Keratinocyte (primary cell): Measurements from ENCODE around the gene CEP57L1. TPM values are rescaled to one million over a fixed set of nuclear protein-coding genes. Genes with fewer than 3 reads are reported as not detected.

Source experiments
- DNase-seq: peaks from one replicate; pipeline ENCODE4 v3.0.0-alpha.2; 2011; ENCODE audit warnings: low read depth, missing footprints, low spot score
- FAIRE-seq: peaks from 2 replicates; lab custom pipeline; 2011; peaks lifted over from hg19 to GRCh38; lab: Jason Lieb, UNC
- H2AFZ ChIP-seq: 2 replicates; pipeline ENCODE4 v1.6.0; 2012; ENCODE audit warnings: low read length, control low read depth, inconsistent platforms; ENCODE audit not compliant: control insufficient read depth
- H3K27ac ChIP-seq: 2 replicates; pipeline ENCODE4 v1.5.1; 2011; ENCODE audit warnings: low read length; ENCODE audit not compliant: control insufficient read depth, insufficient read depth
- H3K27me3 ChIP-seq: 3 replicates; pipeline ENCODE4 v1.6.0; 2011; ENCODE audit warnings: low read length; ENCODE audit not compliant: control insufficient read depth, insufficient read depth; ENCODE audit errors: extremely low read depth
- H3K36me3 ChIP-seq, 2 experiments: 2 replicates in 1 of 2; 3 replicates in 1 of 2; pipeline ENCODE4 v1.5.1; 2011; ENCODE audit warnings: low read length in 2 of 2, mild to moderate bottlenecking in 1 of 2; ENCODE audit not compliant: control insufficient read depth in 2 of 2, insufficient read depth in 2 of 2; ENCODE audit errors: extremely low read depth in 1 of 2
- H3K4me1 ChIP-seq: 3 replicates; pipeline ENCODE4 v1.5.1; 2011; ENCODE audit warnings: low read length; ENCODE audit not compliant: control insufficient read depth, insufficient read depth; ENCODE audit errors: extremely low read depth
- H3K4me2 ChIP-seq: 3 replicates; pipeline ENCODE4 v1.6.0; 2011; ENCODE audit warnings: low read depth, low read length; ENCODE audit not compliant: control insufficient read depth, insufficient read depth; ENCODE audit errors: extremely low read depth
- H3K4me3 ChIP-seq, 3 experiments: fragments of 200-600 bp in 1 of 3; sonication (generic) in 1 of 3; 2 replicates in 2 of 3; 3 replicates in 1 of 3; pipeline ENCODE4 v1.5.1; 2011 to 2016; ENCODE audit warnings: low read length in 3 of 3, mild to moderate bottlenecking in 3 of 3, control low read depth in 2 of 3, inconsistent platforms in 1 of 3, low read depth in 1 of 3, mixed read lengths in 1 of 3, mixed run types in 1 of 3, moderate library complexity in 1 of 3; ENCODE audit not compliant: control insufficient read depth in 2 of 3, insufficient read depth in 2 of 3; ENCODE audit errors: extremely low read depth in 1 of 3
- H3K79me2 ChIP-seq: 2 replicates; pipeline ENCODE4 v1.6.0; 2012; ENCODE audit warnings: low read length; ENCODE audit not compliant: control insufficient read depth, insufficient read depth
- H3K9ac ChIP-seq: 3 replicates; pipeline ENCODE4 v1.6.0; 2011; ENCODE audit warnings: low read length; ENCODE audit not compliant: control insufficient read depth, insufficient read depth; ENCODE audit errors: extremely low read depth
- H3K9me1 ChIP-seq: 3 replicates; pipeline ENCODE4 v1.6.0; 2011; ENCODE audit warnings: low read length; ENCODE audit not compliant: control insufficient read depth, insufficient read depth; ENCODE audit errors: extremely low read depth
- H3K9me3 ChIP-seq: 2 replicates; pipeline ENCODE4 v1.5.1; 2012; ENCODE audit warnings: low read depth, low read length; ENCODE audit not compliant: control insufficient read depth
- H4K20me1 ChIP-seq: 3 replicates; pipeline ENCODE4 v1.6.0; 2011; ENCODE audit warnings: low read length; ENCODE audit not compliant: control insufficient read depth, insufficient read depth; ENCODE audit errors: extremely low read depth
- CTCF ChIP-seq, 3 experiments: IDR thresholded peaks in 1 of 3; conservative IDR thresholded peaks in 1 of 3; optimal IDR thresholded peaks in 1 of 3; 2 replicates in 2 of 3; 3 replicates in 1 of 3; pipeline versions ENCODE3 to v1.5.1; 2011; ENCODE audit warnings: low read length in 3 of 3, mild to moderate bottlenecking in 3 of 3, moderate library complexity in 2 of 3, control low read depth in 1 of 3, inconsistent platforms in 1 of 3; ENCODE audit not compliant: insufficient read depth in 2 of 3; ENCODE audit errors: extremely low read depth in 1 of 3
- EZH2 ChIP-seq: IDR thresholded peaks from one replicate; pipeline ENCODE4 v1.6.1; 2012; ENCODE audit warnings: inconsistent platforms, mild to moderate bottlenecking, low read length, moderate library complexity
- dilution Hi-C: fragments of 300-500 bp; cut with MboI; formaldehyde crosslinking; loops from one replicate; pipeline ENCODE4 v1.7.0; 2020; ENCODE audit warnings: low sequenced_read_pairs; ENCODE audit not compliant: extremely low pct_ligation_motif_present
- polyA plus RNA-seq, 5 experiments: library from polyadenylated mRNA; depleted of rRNA in 3 of 5; stranded (reverse) in 3 of 5; stranded (forward) in 1 of 5; unstranded in 1 of 5; fragments of >200 nt; gene quantifications; 1 replicate in 1 of 5; 2 replicates in 3 of 5; 3 replicates in 1 of 5; pipeline versions ENCODE4 v1.2.1 to v1.2.3, GENCODE V29; 2011 to 2012; ENCODE audit warnings: missing spikeins in 2 of 5, low read depth in 1 of 5, low replicate concordance in 1 of 5

Gene CEP57L1
- polyA plus RNA-seq, 1 donor (not counting 4 experiments of a cell fraction or from before 2014, with no cell fraction given): 14.2 TPM

- dilution Hi-C loops: no loop called here
- DNase-seq (no peak), FAIRE-seq (no peak)
- Histone ChIP-seq H3K4me1 (no peaks in the 10 kb centered on the region), H3K27ac (no peak overlapping the region), H3K9ac (no peak overlapping the region), H3K4me2 (no peak overlapping the region), H3K4me3 (no peak overlapping the region), H3K9me3 (no peaks in the 10 kb centered on the region), H3K9me1 (no peaks in the 10 kb centered on the region), H2AFZ (no peak overlapping the region), H3K36me3 (no peaks in the 10 kb centered on the region), H4K20me1 (no peaks in the 10 kb centered on the region), H3K27me3 (no peaks in the 10 kb centered on the region), H3K79me2 (no peaks in the 10 kb centered on the region)
- TF ChIP-seq CTCF (optimal IDR thresholded peaks at IDR 0.05 in 1 of 3, IDR thresholded peaks at IDR 0.05 in 1 of 3, conservative IDR thresholded peaks at IDR 0.05 in 1 of 3; ENCODE audit: extremely low read depth in 1 of 3, insufficient read depth in 2 of 3, low read length in 3 of 3): no peak
These were observed 18.9 kb upstream of the CEP57L1 start for GRCh38 chr6:109076377-109076776.

GRCh38 chr6:109079981-109080380 lies 15.3 kb upstream of the CEP57L1 start:
- Histone ChIP-seq H3K9me3 (no peaks in the 10 kb centered on the region), H4K20me1 (no peaks in the 10 kb centered on the region), H3K4me2 (no peak overlapping the region), H3K4me1 (no peaks in the 10 kb centered on the region), H3K36me3 (no peaks in the 10 kb centered on the region), H3K9me1 (no peaks in the 10 kb centered on the region), H3K27ac (no peak overlapping the region), H3K27me3 (no peaks in the 10 kb centered on the region), H3K4me3 (no peak overlapping the region), H3K79me2 (no peaks in the 10 kb centered on the region), H2AFZ (no peak overlapping the region), H3K9ac (no peak overlapping the region)
- DNase-seq (no peak), FAIRE-seq (no peak)
- dilution Hi-C loops: no loop called here
- TF ChIP-seq EZH2 (no peak), CTCF (optimal IDR thresholded peaks at IDR 0.05 in 1 of 3, IDR thresholded peaks at IDR 0.05 in 1 of 3, conservative IDR thresholded peaks at IDR 0.05 in 1 of 3; ENCODE audit: extremely low read depth in 1 of 3, insufficient read depth in 2 of 3, low read length in 3 of 3) (no peak)
